HAP-1 (cell line): ENCODE results near the gene NFIC.
"Not testable (repeated sequence)": the region's sequence is repeated elsewhere in the genome, so short reads cannot be mapped to it uniquely, and the experiment has no call there.

ENCODE experiments used
- DNase-seq, 2 experiments: peaks; one replicate each; pipeline ENCODE4 v3.0.0-alpha.2; 2016 to 2020; ENCODE audit warnings: low spot score in 2 of 2
- H3K27me3 ChIP-seq: fragments of 250-450 bp; sonication (Bioruptor Pico); 2 replicates; pipeline ENCODE4 v1.5.1; 2020; ENCODE audit warnings: low read depth, mild to moderate bottlenecking, moderate library complexity
- H3K36me3 ChIP-seq: fragments of 250-450 bp; sonication (Bioruptor Pico); replicated peaks from 2 replicates; pipeline ENCODE4 v1.5.1; 2020; ENCODE audit warnings: mild to moderate bottlenecking
- H3K4me1 ChIP-seq: fragments of 250-450 bp; sonication (Bioruptor Pico); 2 replicates; pipeline ENCODE4 v1.5.1; 2020; ENCODE audit warnings: mild to moderate bottlenecking
- H3K4me3 ChIP-seq: fragments of 250-450 bp; sonication (Bioruptor Pico); 2 replicates; pipeline ENCODE4 v1.5.1; 2020; ENCODE audit warnings: mild to moderate bottlenecking, moderate library complexity
- H3K9me3 ChIP-seq: fragments of 250-450 bp; sonication (Bioruptor Pico); 2 replicates; pipeline ENCODE4 v1.5.1; 2020; ENCODE audit warnings: mild to moderate bottlenecking, moderate library complexity
- in situ Hi-C: fragments of 300-500 bp; cut with MboI; formaldehyde crosslinking; loops from 3 replicates; pipeline ENCODE4 v1.14.3; 2020; ENCODE audit warnings: low sequenced_read_pairs, inconsistent platforms, mixed read lengths

NFIC gene

DNA sequence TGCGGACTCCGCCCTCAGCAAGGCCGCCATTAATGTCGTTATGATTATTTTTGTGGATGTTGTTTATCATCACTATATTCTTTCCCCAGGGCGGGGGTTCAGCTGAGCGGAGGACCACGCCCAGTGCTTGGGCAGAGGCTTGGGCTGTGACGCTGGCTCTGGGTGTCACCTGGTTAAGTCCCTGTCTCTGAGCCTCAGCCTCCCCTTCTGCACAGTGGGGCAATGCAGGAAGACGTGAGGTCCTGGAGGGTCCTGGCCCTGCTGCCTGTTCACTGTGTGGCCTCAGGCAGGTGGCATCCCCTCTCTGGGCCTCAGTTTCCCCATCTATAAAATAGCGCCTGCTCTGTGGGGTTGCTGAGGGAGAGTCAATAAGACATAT is 32.5 kb downstream of the NFIC start:
- DNase-seq, result no peak
- in situ Hi-C loops, result no loop called here
- H3K4me3 ChIP-seq, result no peak overlapping the region
- no peaks in the 10 kb centered on the region for H3K4me1 ChIP-seq
- H3K9me3 ChIP-seq, result no peaks in the 10 kb centered on the region
- no peaks in the 10 kb centered on the region for H3K27me3 ChIP-seq
- peaks cover 14% of the 10 kb centered on the region for H3K36me3 ChIP-seq

DNA sequence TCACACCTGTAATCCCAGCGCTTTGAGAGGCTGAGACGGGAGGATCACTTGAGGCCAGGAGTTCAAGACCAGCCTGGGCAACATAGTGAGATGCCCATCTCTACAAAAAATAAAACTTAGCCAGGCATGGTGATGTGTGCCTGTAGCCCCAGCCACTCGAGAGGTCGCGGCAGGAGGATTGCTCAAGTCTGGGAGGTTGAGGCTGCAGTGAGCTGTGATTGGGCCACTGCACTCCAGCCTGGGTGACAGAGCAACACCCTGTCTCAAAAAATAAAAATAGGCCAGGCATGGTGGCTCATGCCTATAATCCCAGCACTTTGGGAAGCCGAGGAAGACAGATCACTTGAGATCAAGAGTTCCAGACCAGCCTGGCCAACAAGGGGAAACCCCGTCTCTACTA is 32.9 kb downstream of the NFIC start:
- H3K36me3 ChIP-seq, result peaks cover 14% of the 10 kb centered on the region
- H3K27me3 ChIP-seq, in situ Hi-C loops, DNase-seq, H3K4me3 ChIP-seq, H3K9me3 ChIP-seq, H3K4me1 ChIP-seq: not testable (repeated sequence)

DNA sequence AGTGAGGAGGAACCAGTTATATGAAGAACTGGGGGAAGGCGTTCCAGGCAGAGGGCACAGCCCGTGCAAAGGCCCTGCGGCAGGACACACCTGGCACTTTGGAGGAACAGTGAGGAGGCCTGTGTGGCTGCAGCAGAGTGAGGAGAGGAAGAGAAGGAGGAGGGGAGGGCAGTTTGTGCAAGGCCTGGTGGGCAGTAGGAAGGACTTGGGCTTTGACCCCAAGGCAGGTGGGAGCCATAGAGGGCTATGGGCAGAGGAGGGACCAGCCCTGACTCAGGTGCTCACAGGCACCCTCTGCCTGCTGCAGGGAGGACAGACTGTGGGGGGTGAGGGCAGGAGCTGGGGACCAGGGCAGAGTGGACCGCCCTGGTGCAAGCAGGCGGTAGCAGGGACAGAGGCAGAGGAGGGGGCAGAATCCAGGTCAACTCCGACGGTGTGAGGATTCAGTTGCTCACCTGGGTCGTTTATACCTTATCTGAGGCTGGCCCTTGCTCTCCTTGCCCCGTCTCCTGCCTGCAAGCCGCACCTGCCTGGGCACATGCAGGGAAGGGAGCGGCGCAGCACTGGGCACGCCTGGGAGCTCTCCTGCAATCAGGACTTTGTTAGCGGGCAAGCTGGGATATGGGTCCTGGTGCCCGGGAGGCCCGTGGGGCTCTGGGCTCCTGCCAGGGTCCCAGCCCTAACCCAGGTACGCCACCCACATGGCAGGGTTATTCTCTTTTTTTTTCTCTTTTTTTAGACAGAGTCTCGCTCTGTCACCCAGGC is 34.8 kb downstream of the NFIC start:
- Histone ChIP-seq H3K27me3 (no peaks in the 10 kb centered on the region), H3K36me3 (peaks cover 14% of the 10 kb centered on the region; the same call in 1 of the 2 replicates), H3K9me3 (no peaks in the 10 kb centered on the region), H3K4me3 (no peak overlapping the region), H3K4me1 (no peaks in the 10 kb centered on the region)
- DNase-seq, result no peak
- in situ Hi-C loops, result no loop called here

DNA sequence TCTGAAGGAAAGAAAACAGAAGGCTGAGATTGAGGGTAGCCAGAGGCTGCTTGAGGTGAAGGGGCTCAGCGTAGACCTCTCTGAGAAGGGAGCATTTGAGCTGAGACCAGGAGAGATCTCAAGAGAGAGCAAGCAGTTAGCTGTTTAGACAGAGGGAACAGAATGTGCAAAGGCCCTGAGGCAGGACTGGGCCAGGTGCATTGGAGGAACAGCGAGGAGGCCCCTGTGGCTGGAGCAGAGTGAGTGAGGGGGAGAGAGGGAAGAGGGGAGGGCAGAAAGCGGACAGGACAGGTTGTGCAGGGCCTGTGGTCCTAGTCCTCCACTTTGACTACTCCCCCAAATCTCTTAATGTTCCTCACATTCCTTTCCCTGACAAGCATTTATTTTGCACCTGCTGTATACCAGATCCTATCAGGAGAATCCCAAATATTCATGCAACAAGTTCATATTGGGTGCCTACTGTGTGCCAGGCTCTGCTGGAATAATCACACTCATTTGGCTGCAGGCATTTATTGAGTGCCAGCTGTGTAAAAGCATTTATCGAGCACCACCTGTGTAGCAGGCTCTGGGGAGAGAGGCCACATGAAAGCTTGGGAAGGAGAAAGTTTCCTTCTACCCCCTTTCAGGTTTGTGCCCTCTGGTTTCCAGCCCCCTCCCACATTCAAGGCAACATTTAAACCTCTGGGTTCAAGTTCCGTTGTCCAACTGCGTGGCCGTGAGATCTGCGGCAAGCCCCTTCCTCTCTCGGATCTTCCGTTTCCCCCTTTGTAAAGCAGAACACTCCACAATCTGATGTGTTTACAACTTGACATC is 36.5 kb downstream of the NFIC start:
- in situ Hi-C loops, result no loop called here
- no peaks in the 10 kb centered on the region for H3K9me3 ChIP-seq
- H3K4me1 ChIP-seq, result no peaks in the 10 kb centered on the region
- H3K36me3 ChIP-seq, result peaks cover 10% of the 10 kb centered on the region; the same call in 1 of the 2 replicates
- no peak overlapping the region for H3K4me3 ChIP-seq
- no peak for DNase-seq
- H3K27me3 ChIP-seq, result no peaks in the 10 kb centered on the region

DNA sequence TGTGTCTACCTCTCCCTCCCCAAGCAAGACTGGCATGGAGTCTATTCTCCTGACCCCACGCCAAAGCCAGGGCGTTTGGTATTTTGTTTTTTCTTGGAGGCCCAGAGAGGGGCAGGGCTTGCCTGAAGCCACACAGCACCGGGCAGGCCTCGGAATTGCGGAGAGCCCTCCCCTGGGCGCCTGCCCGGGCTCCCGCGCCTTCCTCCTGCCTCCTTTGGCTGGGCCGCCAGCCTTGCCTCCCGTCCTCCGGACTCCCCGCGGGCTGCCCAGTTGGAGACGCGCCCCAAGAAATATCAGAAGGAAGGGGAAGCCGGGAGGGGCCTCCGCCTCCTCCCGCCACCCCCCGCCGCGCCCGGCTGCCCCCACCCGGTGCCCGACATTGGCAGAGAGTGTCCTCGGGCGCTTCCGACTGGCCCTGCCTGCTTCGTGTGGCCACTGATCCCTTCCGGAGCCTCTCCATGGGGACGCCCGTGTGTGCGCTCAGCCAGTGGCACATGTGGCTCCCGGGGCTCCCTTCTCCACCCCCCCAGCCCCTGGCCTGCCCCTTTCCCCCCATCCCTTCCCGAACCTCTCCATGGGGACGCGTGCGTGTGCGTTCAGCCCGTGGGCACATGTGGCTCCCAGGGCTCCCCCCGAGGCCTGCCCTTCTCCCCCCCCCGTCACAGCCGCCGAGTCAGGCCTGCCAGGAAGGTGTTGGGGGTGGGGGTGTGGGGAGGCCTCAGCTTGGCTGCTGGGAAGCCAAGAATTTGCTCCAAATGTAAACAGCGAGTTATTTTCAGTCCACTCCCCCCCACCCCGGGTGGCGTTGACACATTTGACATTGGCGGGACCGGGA is 37.3 kb downstream of the NFIC start:
- in situ Hi-C loops, result no loop called here
- DNase-seq, result no peak
- Histone ChIP-seq H3K9me3 (no peaks in the 10 kb centered on the region), H3K27me3 (no peaks in the 10 kb centered on the region), H3K4me3 (no peak overlapping the region), H3K36me3 (peaks cover 9% of the 10 kb centered on the region; the same call in 1 of the 2 replicates), H3K4me1 (no peaks in the 10 kb centered on the region)

DNA sequence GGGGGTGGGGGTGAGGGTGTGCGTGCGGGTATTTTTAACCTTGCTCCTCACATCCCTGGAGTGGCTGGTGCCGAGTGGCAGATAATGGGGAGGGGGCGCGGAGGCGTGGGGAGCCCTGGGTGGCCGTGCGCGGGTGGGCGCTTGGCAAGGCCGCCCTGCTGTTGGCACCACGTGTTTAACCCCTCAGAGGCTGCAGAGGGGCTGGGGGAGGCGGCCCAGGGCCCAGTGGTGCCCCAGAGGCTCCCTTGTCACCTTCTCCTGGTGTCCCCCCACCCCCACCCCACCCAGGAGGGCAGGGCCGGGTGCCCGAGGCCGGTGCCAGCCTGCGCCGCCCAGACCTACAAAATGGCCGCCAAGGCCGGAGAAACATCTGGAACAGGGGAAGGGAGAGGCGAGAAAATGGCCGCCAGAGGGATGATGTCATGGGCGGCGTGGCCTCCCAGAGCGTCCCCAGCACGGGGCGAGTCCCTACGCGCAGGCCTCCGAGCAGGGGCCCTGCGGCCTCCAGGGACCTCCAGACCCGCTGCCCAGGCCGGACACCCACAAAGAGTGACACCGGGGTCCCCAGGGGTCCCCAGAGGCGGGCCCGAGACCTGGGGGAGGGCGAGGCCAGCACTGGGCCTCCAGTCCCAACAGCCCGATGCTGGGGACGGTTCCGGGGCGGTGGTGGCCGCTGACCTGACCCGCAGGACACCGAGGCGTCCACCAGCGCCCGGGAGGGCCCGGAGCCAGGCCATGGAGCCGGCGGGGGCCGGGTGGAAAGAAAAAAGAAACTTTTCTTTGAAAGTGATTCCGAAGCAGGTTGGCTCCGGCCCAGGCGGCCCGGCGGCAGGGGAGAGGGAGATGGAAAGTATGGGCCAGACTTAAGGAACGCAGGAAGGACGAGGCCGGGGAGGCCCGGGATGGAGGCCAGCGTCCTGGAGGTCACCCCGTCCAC is 38.2 kb downstream of the NFIC start:
- Histone ChIP-seq H3K4me1 (no peaks in the 10 kb centered on the region), H3K4me3 (no peak overlapping the region), H3K36me3 (peaks cover 9% of the 10 kb centered on the region; the same call in 1 of the 2 replicates), H3K27me3 (no peaks in the 10 kb centered on the region), H3K9me3 (no peaks in the 10 kb centered on the region)
- no peak for DNase-seq
- in situ Hi-C loops, result no loop called here

DNA sequence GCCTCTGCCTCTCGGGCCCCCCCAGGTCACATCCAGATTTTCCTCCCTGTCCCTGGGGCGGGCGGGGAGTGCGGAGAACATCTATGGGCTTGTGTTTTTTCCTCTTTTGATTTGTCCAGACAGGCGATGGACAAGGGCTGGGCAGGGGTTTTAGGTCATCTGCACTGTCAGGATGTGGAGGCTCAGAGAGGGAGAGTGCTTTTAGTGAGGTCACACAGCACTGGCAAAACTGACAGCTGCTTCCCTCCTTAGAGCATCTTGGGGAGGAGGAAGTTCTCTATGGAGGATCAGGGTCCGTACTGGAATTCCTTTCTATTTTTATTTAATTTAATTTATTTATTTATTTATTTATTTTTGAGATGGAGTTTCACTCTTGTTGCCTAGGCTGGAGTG is 38.9 kb downstream of the NFIC start:
- Histone ChIP-seq H3K9me3 (no peaks in the 10 kb centered on the region), H3K27me3 (no peaks in the 10 kb centered on the region), H3K36me3 (peaks cover 9% of the 10 kb centered on the region), H3K4me3 (no peak overlapping the region), H3K4me1 (no peaks in the 10 kb centered on the region)
- no peak for DNase-seq
- in situ Hi-C loops, result no loop called here

DNA sequence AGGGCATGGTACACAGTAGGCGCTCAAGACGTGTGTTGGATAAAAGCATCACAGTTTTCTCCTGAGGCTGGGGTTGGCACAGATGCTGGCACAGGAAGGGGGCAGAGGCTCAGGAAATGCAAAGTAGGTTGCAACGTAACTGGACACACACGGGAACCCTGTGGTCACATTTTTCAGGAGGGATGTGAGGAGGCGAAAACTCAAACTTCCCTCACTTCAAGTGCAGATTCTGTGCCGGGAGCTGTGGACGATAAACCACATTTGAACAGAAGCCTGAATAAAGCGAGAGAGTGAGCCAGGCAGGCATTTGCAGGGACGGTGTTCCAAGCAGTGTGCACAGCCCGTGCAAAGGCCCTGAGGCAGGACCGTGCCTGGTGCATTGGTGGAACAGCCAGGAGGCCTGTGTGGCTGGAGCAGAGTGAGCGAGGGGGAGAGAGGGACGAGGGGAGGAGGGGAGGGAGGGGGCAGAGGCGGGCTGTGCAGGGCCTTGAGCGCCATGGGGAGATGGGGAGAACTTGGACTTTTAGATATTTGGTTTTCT is 40.3 kb downstream of the NFIC start:
- no peaks in the 10 kb centered on the region for H3K27me3 ChIP-seq
- no peak for DNase-seq
- no peaks in the 10 kb centered on the region for H3K9me3 ChIP-seq
- H3K36me3 ChIP-seq, result peaks cover 15% of the 10 kb centered on the region
- no peaks in the 10 kb centered on the region for H3K4me1 ChIP-seq
- in situ Hi-C loops, result no loop called here
- no peak overlapping the region for H3K4me3 ChIP-seq

DNA sequence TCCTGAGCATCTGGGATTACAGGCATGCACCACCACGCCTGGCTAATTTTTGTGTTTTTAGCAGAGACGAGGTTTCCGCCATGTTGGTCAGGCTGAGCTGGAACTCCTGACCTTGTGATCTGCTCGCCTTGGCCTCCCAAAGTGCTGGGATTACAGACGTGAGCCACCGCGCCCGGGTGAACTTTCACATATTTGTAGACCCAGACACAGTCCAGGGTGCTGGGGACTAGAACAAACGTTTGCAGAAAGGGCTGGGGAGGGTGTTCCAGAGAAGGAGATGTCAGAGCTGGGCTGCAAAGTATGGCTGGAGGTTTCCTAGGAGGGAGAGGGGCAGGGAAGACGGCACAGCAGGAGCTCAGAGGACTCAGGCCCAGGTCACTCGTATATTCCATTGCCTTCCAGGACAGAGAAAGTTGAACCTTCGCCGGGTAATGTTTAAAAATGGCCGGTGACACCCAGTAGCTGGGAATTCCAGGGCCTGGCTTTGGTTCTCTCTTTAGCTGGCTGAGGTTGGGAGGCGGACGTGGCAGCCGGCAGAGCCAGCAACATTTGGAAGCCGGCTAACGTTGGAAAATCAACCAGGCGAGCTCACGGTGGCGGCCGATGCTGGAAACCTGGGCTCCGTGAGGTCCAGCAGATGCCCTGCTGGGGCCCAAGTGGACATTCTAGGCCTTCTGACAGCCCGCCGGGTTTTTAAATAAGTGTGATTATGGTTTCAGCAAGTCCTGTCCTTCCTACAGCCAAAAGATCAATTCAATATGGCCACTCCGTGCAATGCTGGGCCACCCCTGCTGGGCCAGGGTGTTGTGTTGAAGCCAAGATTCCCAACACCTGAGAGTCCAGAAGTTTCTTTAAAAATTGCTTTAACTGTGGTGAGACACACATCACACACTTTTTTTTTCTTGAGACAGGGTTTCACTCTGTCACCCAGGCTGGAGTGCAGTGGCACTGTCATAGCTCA is 41.5 kb downstream of the NFIC start:
- no peaks in the 10 kb centered on the region for H3K27me3 ChIP-seq
- H3K4me1 ChIP-seq, result no peaks in the 10 kb centered on the region
- peaks cover 15% of the 10 kb centered on the region for H3K36me3 ChIP-seq
- no peaks in the 10 kb centered on the region for H3K9me3 ChIP-seq
- in situ Hi-C loops, result no loop called here
- H3K4me3 ChIP-seq, result no peak overlapping the region
- no peak for DNase-seq

DNA sequence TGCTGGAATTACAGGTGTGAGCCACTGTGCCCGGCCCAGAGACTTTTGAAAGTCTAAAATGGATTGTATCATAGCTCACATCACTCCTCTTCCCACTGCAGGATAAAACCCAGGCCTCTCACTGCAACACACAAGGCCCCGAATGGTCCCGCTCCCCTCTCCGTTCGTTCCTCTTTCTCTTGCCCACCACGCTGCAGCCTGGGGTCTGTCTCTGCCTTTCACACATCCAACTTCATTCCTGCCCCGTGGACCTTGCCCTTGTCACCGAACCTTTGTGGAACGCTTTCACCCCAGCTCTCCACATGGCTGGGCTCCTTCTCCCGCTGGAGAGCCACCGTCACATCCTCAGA is 42.6 kb downstream of the NFIC start:
- peaks cover 20% of the 10 kb centered on the region for H3K36me3 ChIP-seq
- no peaks in the 10 kb centered on the region for H3K4me1 ChIP-seq
- in situ Hi-C loops, result no loop called here
- H3K4me3 ChIP-seq, result no peak overlapping the region
- no peaks in the 10 kb centered on the region for H3K27me3 ChIP-seq
- no peaks in the 10 kb centered on the region for H3K9me3 ChIP-seq
- no peak for DNase-seq

DNA sequence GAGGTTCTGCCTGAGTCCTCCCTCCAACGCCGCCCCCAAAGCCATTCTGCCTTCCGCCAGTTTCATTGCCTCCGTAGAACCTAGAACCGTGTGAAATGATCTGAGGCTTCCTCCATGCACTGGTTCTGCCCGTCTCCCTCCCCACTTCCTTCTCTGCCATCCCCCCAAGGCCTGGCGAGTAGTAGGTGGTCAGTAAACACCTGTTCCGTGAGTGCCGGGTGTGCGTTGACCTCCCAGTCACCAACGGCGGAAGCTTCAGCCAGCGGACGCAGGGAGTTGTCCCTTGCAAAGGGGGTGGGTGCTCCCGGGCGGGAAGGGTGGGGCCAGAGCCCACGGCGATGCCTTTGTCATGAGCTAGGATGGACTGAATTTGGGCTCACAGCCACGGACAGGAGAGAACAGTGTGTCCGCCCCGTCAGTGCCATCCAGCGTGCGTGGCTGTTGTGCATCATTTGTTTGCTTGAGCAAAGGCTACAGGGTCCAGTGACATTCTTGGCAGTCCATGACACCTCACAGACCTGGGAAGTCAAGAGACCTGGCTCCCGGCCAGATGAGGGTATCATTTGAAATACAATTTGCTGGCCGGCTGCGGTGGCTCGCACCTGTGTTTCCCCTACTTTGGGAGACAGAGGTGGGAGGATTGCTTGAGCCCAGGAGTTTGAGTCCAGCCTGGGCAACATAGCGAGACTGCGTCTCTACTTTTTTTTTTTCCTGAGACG is 43.1 kb downstream of the NFIC start:
- in situ Hi-C loops, result no loop called here
- no peaks in the 10 kb centered on the region for H3K4me1 ChIP-seq
- no peak overlapping the region for H3K4me3 ChIP-seq
- no peak for DNase-seq
- H3K9me3 ChIP-seq, result no peaks in the 10 kb centered on the region
- peaks cover 23% of the 10 kb centered on the region for H3K36me3 ChIP-seq
- H3K27me3 ChIP-seq, result no peaks in the 10 kb centered on the region

DNA sequence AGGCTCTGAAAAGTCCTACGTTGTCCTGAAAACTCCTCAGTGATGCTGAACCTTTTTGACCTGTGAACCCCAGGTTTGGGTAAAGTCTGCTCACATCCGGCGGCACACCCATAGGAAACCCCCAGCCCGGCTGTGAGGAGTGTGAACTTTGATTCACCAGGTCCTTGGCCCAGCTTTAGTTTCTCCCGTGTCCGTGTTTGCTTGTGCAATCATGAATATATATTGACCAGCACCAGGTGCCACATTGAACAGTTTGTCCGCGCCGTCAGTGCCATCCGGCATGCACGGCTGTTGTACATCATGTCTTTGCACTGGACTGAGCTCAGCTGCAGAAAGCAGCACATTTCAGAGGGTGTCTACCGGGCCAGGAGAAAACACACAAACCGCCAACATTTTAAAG is 45.3 kb downstream of the NFIC start:
- in situ Hi-C loops, result no loop called here
- DNase-seq, result no peak
- H3K36me3 ChIP-seq, result peaks cover 21% of the 10 kb centered on the region

More for the DNA sequence above, 45.3 kb downstream of the NFIC start:
- Histone ChIP-seq H3K4me3 (no peak overlapping the region), H3K9me3 (no peaks in the 10 kb centered on the region), H3K27me3 (no peaks in the 10 kb centered on the region), H3K4me1 (no peaks in the 10 kb centered on the region)
